HTR-8/SVneo (cell line): Measurements from ENCODE around the gene CAPZA2.
"Not testable (repeated sequence)": the region's sequence is repeated elsewhere in the genome, so short reads cannot be mapped to it uniquely, and the experiment has no call there.

ENCODE experiments used
- DNase-seq: peaks from one replicate; pipeline ENCODE4 v3.0.0; 2011; ENCODE audit warnings: low spot score, mixed read lengths; ENCODE audit not compliant: insufficient read length
- FAIRE-seq: peaks from 2 replicates; lab custom pipeline; 2011; peaks lifted over from hg19 to GRCh38; lab: Jason Lieb, UNC

The CAPZA2 gene

DNA sequence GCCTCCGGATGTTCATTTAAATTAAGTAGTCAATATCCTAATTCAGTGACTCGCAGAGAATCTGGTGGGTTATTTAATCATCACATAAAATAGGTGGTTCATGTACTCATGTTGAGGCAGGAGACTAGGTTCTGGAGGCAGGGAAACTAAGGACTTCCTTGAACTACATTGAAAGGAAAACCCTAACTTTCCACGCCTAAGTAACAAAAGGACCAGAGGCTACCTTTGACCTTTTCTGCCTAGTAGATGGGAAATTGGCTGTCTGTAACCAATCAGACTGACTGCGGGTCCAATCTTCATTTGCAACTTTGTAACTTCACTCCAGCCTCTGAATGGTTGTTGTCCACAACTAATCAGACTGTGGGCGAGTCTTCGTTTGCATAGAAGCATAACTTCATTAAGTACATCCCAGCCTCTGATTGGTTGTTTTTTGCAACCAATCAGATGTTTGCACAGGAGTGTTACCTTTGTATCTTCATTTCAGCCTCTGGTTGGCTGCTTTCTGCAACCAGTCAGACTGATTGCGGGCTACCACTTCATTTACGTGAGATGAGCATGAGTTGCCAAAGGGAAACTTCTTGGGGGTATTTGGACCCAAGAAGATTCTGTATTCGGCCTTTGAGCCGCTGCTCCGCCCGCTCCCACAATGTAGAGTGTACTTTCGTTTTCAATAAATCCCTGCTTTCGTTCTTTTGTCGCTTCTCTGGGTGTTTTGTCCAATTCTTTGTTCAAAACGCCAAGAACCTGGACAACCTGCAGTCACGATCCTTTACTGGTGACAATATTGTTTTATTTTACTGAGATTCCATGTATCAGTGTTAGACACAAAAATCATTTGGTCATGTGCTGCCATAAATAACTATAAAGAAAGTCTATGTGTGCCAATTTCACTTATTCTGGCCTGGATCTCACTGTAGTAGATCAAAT is 89.2 kb downstream of the CAPZA2 start:
- no peak for DNase-seq
- FAIRE-seq, result no peak

DNA sequence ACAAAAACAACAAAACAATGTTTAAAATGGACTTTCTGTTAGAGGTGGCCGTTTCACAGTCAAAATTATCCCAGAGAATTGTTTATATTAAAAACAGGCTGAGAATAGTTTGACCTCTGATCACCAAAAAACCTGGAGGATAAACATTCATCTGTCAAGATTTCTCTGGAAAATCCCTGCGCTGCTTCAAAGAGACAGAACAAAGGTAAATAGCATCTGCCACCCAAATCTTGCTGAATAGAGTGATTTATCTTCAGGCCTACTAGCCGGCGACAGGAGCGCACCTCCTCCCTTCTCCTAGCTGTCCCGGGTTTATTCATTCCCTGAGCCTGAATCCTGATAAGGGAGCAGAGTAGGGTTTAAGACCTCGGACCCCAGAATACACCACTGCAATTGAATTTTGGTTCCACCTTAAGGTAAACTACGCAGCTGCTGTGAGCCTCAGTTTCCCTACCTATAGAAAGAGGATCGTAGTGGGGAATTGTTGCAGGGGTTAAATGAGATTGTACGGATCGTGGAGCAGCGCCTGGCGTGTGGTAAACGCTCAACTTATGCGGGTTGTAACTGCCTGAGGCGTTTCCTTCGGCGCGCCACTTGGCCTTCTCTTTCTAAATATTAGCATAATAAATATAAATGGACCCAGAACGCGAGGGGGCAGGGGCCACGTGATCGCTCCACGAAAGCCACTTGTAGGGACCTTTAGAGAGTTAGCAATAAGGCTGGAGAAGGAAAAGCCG is 90.4 kb downstream of the CAPZA2 start:
- FAIRE-seq, result no peak

DNA sequence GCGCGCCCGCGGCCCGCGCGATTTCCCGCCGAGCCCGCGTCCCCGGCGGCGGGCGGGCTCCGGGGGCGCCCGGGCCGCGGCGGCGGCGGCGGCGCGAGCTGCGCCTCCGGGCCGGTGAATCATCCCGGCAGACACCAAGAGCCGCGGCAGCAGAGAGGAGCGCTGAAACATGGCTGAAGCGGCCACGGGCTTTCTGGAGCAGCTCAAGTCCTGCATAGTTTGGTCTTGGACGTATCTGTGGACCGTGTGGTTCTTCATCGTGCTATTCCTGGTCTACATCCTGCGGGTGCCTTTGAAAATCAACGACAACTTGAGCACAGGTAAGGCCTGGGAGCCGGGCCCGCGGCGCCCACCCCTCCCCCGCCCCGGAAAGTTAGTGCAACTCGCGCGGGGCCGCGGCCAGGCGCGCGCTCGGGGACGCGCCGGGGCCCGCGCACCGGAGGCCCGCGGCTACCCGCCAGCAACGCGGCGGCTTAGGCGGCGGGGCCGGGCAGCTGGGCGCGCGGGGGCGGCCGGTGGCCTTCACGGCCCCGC is 91.1 kb downstream of the CAPZA2 start, which contains the start of gene ST7:
Gene ST7, plus strand, starts transcription at position 130 of the 534 bp plus-strand sequence. Its CDS starts 40 bp downstream, at position 170.
- FAIRE-seq (no peak), DNase-seq (peak; percentile 48)

More for the DNA sequence above, 90.4 kb downstream of the CAPZA2 start:
- peak; percentile 24 for DNase-seq

DNA sequence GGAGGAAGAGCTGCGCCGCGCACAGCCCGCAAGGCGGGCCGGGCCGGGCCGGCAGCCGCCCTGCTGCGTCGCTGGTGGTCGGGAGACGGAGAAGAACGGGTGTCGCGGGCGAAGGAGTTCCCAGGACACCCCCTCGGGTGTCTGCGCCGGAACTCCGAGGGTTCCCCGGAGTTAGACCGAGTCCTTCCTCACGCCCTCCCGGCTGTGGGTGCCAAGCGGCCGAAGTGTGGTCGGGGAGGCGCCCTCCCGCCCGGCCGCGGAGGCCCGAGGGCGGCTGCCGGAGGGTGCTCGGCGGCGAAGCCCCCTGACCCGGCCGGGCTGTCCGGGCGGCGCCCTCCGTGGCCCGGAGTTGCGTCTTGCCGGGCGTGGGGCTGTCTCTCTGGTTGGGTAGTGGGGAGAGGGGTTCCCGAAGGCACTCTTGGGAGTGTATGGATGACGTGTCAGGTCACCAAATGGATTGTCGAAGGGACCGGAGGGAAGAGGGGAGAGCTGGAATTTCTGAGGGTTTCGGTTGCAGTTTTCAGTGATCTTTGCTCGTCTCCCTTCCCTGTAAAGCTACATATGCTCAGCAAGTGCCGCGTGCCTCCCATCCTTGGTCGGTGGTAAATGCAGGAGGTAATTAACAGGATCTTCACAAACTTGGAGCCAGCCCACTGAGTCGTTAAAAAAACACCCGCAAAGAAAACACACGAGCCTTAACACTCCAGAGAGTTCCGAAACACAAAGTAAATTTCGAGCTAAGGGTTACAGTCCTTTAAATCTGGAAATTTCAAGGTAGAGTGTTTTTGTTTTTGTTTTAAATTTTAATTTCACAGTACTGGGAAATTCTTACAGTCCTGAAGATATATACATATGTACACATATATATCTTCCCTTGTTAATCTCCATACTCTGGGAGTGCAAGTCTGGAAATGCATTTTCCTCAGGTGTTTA is 91.8 kb downstream of the CAPZA2 start:
- FAIRE-seq (no peak), DNase-seq (peak; percentile 66)

DNA sequence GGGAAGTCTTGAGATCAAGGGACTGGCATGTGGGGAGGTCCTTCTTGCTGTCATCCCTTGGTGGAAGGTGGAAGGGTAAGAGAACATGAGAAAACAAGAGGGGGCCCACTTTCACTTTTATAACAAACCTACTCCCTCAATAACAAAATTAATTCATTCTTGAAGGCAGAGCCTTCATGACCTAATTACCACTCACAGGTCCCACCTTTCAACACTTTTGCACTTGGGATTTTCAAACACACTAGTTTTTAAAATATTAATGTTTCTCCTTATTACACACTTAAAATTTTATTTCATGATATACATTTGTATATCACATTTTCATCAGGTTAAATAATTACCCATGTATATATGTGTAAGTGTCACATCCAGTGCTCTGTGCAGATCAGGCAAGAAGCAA is 93.0 kb downstream of the CAPZA2 start:
- FAIRE-seq, result no peak
- DNase-seq, result no peak

DNA sequence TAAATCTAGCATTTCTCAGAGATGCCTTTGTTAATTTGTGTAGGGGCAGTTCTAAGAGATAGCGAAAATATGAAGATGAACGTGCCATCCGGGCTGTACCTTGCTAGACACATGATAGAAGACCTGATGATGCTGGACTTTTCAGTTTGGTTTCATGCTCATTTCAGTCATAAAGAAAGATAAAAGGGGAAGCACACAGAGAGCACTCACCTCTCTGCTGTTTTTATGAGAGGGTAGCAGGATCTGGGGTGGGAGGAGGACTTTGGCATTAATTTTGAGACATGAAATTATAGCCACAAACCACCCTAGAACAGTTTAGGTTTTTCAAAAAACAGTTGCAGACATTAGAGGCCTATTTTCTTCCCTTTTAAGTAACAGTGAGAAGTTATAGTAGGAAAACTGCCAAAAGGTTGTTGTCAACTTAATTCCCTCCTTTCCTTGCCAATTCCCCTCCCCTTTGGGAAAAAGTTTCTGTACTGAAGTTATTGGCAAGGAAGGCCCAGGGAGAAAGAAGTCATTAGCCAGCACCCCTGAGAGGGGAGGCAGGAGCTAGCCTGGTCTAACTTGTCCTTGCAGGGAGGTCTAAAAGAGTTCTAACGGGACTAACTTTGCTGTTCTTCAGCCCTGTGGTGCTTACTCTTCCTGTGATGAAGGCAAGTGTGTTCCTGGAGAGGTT is 93.6 kb downstream of the CAPZA2 start:
- no peak for FAIRE-seq
- DNase-seq, result no peak

DNA sequence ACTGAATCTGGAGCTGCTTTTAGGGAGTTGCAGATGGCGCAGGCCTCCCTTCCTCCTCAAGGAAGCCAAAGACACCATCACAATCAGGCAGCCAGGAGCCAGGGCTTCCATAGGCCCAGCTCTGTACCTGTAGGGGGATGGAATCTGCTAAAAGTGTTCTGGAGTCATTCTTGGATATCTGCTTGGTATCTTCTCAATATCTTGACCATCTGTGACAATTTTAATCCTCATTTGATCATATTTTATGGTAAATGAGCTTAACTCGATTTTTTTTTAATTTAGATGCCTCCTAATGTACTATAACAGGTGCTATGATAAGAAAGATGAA is 94.1 kb downstream of the CAPZA2 start:
- FAIRE-seq (no peak), DNase-seq (no peak)

DNA sequence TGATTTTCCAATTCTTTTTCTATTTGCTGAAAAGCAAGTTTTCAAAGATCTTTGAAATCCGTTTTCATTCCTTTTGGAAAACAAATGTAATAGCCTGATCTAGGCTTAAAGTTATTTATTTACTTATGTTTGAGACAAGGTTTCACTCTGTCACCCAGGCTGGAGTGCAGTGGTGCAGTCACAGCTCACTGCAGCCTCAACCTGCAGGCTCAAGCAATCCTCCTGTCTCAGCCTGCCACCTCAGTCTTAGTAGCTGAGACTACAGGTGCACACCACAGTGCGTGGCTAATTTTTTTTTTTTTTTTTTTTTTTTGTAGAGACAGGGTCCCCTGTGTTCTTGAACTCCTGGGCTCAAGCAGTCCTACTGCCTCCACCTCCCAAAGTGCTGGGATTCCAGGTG is 95.5 kb downstream of the CAPZA2 start:
- DNase-seq (no peak), FAIRE-seq (no peak)

DNA sequence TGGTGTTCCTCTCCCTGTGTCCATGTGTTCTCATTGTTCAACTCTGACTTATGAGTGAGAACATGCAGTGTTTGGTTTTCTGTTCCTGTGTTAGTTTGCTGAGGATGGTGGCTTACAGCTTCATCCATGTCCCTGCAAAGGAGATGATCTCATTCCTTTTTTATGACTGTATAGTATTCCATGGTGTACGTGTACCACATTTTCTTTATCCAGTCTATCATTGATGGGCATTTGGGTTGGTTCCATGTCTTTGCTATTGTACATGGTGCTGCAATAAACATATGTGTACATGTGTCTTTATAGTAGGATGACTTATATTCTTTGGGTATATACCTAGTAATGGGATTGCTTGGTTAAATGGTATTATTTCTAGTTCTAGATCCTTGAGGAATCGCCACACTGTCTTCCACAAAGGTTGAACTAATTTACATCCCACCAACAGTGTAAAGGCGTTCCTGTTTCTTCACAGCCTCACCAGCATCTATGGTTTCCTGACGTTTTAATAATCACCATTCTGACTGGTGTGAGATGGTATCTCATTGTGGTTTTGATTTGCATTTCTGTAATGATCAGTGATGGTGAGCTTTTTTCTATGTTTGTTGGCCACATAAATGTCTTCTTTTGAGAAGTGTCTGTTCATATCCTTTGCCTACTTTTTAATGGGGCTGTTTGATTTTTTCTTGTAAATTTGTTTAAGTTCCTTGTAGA is 99.7 kb downstream of the CAPZA2 start:
- FAIRE-seq, DNase-seq: not testable (repeated sequence)

DNA sequence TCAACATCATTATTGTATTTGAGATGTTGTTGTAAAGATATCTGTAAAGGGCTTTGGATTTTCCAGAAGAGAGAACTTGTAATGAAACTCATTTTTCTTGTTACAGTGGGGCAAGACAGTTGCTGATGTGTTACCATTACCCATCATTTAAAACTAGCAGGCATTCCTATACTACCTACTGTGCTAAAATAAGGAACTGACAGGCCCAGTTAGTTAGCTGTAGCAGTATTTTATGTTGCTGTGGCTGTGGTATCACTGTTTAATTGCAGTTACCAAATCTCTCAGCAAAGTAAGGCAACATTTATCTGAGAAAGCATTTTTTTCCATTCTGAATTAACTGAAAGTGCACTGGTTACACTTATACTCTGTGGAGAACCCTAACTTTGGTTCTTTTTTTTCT is 100.8 kb downstream of the CAPZA2 start:
- no peak for DNase-seq
- FAIRE-seq, result no peak

DNA sequence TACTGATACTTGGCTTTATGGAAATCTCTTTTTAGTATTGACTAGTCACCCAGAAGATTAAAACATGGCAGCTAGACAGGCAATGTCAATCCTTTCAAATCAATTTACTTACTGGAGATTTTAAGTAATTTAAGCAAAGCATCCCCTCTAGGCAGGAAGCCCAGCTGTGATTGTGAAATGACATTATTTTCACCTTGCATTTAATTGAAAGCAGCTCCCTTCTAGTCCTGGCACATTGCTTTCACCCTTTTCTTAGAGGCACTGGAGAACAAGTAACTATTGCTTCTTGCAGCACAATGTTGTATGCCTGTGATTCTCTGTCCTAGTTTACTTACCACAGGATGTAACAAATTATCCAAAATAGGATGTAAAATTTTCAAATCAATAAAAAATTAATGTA is 104.2 kb downstream of the CAPZA2 start:
- no peak for FAIRE-seq

DNA sequence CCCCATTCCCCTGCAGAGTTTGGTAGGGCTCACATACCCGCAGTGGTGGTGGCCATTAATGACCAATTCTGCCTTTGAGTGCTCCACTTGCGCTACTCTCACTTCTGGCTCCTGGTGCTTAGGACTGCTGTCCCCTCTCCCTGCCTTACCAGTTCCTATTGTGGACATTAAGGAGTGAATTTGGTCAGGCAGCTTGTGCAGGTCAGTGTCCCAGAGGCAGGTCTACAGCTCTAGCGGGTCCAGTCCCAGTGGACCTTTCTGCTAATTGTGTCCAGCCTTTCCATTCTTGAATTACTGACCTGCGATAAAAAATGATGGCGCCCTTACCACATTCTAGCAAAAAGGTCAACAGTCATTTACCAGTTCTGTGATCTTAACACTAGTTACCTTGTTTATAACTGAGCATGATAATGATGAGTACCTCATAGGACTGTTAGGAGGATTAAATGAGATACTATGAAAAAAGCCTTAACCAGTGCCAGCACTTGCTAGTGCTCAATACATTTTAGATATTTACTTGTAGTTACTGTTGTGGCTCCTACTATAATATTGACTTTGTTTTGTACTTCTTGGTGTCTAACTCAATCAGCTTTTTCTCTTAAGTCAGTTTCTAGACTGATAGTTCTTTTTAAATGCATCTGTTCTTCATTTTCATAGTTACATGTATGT is 105.0 kb downstream of the CAPZA2 start:
- no peak for FAIRE-seq
- DNase-seq, result no peak

More for the DNA sequence above, 104.2 kb downstream of the CAPZA2 start:
- DNase-seq, result no peak

DNA sequence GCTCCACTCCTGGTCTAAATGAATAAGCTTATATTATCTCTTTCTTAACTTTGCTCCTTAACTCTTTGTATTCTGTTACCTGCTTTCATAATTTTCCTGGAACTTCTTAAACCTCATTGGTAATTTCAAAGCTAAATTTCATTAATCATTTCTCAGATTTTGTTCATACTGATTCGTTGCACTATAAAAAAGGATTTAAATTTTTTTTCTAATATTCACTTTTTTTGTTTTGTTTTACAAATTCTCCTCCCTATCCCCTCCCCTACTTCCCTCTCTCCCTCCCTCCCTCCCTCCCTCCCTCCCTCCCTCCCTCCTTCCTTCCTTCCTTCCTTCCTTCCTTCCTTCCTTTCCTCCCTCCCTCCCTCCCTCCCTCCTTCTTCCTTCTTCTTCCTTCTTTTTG is 105.6 kb downstream of the CAPZA2 start:
- DNase-seq (no peak), FAIRE-seq (no peak)

DNA sequence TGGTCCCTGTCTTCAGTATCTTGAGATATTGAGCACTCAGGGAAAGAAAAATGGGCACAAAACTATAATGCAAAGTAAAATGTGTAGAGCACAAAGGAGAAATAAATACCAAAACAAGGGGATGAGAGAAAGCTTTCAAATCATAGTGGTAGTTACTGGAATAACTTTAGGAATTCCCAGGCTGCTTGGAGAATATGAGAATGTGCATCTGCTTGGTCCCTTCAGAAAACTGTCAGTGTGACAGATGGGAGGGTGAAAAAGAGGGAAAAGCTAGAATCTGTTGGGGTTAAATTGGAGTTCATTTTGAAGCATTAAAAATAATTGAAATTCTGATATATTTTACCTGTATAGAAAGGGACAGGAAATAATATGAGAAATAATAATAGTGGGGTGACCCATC is 106.2 kb downstream of the CAPZA2 start:
- DNase-seq (no peak), FAIRE-seq (no peak)

DNA sequence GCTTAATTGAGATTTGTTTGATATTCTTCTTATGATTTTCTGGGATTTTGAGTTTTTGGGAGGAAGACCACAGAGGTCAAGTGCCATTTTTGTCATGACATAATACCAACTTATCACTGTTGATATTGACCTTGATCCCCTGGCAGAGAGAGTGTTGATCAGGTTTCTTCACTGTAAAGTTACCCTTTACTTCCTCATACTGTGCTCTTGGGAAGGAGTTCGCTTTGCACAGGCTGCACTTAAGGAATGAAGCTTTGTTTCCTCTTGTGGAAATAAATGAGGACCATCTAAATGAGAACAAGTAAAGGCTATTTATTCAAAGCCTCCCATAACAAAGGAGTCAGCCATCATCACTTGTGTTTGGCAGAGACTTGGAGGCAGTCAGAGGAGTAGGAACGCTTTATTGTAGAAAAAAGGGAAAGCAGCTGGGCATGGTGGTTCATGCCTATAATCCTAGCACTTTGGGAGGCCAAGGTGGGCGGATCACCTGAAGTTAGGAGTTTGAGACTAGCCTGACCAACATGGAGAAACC is 107.0 kb downstream of the CAPZA2 start:
- DNase-seq (no peak), FAIRE-seq (no peak)

DNA sequence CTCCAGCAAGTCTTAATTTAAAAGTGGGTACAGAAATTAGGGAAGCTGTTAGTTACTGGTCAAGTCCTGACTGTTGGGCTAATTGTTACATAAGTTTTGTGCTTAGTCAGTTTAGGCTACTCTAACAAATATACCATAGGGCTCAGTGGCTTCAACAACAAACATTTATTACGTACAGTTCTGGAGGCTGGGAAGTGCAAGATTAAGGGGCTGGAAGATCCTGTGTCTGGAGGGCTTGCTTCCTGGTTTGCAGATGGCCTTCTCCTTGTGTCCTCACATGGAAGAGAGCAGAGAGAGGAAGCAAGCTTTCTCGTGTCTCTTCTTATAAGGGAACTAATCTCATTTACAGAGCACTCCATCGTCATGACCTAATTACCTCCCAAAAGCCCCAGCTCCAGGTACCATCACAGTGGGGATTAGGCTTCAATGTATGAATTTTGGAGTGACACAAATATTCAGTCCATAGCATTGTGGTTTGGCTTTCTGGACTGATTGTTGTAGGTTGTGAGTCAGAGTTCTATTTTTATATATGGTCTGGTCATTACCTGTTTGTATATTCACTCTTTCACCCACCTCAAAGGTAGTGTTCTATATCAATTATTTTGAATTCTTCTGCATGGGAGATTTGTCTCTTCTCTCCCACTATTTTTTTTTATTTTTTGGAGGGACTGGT is 108.0 kb downstream of the CAPZA2 start:
- FAIRE-seq, result no peak
- no peak for DNase-seq

DNA sequence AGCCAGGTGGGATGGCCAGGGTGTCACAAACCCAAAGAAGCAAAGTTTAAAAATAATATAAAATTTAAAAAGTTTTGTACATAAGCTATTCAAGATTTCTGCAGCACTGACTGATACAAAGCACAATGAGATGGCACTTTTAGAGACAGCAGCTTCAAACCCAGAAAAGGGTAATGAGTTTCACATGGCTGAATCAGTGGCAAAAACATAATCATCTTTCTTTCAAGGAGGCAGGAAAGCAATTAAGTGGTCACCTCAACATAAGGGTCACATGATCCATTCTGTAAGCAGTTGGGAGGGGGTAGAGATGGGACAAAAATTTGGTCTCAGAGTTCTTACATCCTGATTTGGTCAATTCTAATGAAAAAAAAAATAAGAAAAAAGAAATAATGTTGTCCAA is 108.8 kb downstream of the CAPZA2 start:
- not testable (repeated sequence) for FAIRE-seq, DNase-seq
